ENCODE measurements around the gene ZYG11A.

The ZYG11A gene

GRCh38 chr1:52880206-52880605, 37.6 kb downstream of the ZYG11A start:
- no peak for DNase-seq

- no peak for DNase-seq
These were observed 44.9 kb downstream of the ZYG11A start for GRCh38 chr1:52887483-52887882.

GRCh38 chr1:52892424-52893215, 50.1 kb downstream of the ZYG11A start:
- no peak for DNase-seq

- DNase-seq = no peak
These were observed 56.9 kb downstream of the ZYG11A start for GRCh38 chr1:52899445-52899894.

DNA sequence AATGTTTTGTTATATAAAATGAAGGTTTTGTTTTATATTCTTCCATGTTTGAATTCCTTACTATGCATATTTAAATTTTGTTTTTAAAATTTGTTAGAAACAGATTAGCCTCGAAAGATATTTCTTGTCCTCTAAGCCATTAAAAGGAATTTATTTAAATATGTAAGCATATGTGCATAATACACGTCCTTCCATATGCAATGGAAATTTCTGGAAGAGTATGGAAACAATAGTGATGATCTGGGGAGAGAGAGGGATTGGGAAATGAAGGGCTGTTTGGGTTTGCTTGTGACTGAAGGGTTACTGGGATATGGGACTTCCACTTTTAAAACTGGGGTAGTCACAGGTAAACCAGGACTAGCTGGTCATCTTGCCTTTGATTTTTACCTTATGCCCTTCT, 57.8 kb downstream of the ZYG11A start:
- DNase-seq = no peak

GRCh38 chr1:52901384-52901783, 58.8 kb downstream of the ZYG11A start:
- no peak for DNase-seq

DNA sequence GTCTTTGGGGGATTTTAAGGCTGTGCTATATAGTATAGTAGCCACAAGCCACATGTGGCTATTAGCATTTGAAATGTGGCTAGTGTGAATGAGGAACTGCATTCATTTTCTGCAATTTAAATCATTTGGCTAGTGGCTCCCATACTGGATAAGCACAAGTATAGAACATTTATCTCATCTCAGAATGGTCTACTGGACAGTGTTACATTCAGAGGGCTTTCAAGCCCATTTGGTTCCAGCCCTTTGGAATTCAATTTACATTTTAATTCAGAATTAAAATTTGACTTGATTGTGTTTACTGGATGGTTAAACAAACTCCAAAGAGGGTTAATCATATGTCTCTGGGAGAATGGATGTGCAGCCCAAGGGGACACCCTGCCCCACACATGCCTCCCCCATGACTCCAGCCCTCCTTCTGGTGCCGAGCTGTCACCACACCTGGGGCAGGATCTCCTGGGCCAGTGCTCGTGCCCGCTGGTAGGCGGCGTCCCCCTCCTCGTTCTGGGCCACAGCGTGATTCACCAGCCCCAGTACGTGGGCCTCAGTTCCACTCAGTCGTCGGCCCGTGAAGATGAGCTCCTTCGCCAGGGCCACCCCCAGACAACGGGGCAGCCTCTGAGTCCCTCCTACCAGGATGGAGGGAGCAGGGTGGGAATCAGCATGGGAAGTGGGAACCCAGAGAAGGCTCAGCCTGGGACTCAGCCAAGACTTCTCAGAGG, 61.8 kb downstream of the ZYG11A start:
- DNase-seq = no peak

GRCh38 chr1:52904927-52905698, 62.6 kb downstream of the ZYG11A start:
- DNase-seq = no peak

GRCh38 chr1:52906135-52906603, 63.6 kb downstream of the ZYG11A start:
- no peak for DNase-seq

DNA sequence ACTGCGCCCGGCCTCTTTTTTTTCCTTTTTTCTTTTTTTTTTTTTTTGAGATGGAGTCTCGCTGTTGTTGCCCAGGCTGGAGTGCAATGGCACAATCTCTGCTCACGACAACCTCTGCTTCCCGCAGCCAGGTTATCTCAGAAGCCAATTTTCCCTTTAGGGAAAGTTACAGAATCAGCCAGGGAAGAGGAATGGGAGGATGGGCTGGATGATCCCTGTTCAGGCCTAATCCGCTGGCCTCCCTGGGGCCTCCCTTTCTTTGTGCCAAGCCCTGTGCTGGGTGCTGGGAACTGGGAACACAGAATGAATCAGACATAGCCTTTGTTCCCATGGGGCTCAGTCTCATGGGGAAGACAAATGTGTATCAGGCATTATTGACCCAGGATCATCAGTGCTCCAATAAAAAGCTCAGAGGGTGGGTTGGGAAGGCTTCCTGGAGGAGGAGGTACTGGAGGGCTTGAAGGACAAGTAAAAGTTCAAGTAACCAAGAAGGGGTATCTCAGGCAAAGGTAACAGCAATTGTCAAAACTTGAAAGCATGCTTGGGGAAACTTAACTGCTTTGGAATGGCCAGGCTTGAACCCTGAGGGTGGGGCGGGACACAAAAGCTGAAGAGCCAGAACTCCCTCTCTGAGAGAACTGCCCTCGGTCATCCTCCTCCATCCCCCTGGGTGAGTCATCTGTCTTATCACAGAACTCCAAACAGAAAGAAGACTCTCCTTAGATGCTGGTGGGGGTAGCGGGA, 64.7 kb downstream of the ZYG11A start:
- no peak for DNase-seq

- no peak for DNase-seq
These were observed 65.2 kb downstream of the ZYG11A start for GRCh38 chr1:52907812-52908153.

DNA sequence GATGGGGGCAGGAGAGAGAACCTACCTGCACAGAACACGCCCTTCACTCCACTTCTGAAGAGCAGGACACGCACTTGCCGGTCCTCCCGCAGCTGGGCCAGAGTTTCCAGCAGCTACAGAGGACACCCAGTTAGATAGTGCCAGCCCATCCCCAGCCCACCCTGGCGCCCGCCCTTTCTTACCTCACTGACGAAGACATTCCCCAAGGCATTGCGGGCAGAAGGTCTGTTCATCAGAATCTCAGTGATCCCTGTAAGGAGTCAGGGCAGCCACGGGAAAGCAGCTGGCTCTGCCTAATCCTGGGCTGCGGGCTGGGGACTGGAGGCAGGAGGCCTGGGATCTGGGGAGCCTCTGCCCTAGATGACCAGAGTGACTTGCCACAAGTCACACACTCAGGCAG, 69.0 kb downstream of the ZYG11A start:
- DNase-seq = no peak

DNA sequence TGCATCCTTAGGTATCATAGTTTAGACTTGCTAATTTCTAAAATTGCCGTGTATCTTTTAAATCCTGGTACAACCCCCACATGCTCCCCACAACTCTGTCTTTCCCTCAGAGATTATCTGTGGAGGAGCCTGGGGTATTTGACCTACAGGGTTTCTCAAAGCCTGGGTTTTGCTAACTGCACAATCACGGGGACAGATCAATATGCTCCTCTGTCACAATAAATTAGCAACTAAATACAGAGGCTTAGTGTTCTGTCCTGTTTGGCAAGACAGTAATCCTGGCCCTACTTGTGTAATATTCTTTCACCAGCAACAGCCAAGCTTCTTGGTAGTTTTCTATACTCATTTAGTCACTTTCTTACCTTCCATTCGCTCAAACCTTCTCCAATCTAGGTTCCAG, 70.5 kb downstream of the ZYG11A start:
- no peak for DNase-seq

DNA sequence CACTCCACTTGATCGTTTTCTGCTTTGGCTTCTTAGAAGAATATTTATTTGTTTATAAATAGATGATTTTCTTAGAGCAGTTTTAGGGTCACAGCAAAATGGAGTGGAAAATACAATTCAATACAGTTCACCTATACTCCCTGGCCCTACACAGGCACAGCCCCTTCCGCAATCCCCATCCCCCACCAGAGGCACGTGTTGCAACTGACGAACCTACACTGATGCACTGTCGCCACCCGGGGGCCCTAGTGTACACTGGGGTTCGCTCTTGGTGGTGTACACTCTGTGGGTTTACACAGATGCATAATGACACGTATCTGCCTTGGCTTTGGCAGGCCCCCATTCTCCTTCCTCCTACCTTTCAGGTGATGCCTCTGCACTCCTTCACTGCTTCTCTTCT, 71.0 kb downstream of the ZYG11A start:
- DNase-seq = no peak

DNA sequence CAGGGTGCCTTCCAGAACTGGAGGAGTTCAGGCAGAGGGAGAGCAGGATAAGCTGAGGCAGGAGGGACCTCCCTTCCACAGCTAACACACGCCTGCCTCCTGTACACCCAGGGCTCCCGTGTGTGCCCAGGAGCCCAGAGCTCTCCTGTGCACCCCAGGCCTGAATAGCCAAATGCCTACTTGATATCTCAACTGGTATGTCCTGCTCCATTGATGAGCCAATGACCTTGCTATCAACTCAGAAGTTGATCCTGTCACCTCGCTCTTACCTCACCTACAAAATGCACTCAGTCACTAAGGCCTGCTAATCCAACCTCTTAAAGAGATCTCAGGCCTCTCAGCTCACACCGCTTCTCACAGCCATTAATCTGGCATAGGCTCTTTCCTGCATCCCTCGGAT, 71.9 kb downstream of the ZYG11A start:
- DNase-seq = no peak

- no peak for DNase-seq
These were observed 72.8 kb downstream of the ZYG11A start for GRCh38 chr1:52915211-52915854.

- no peak for DNase-seq
These were observed 73.3 kb downstream of the ZYG11A start for GRCh38 chr1:52915855-52916220.

GRCh38 chr1:52916241-52916975, 73.8 kb downstream of the ZYG11A start:
- no peak for DNase-seq

- DNase-seq = no peak
These were observed 74.6 kb downstream of the ZYG11A start for GRCh38 chr1:52917156-52917555.

DNA sequence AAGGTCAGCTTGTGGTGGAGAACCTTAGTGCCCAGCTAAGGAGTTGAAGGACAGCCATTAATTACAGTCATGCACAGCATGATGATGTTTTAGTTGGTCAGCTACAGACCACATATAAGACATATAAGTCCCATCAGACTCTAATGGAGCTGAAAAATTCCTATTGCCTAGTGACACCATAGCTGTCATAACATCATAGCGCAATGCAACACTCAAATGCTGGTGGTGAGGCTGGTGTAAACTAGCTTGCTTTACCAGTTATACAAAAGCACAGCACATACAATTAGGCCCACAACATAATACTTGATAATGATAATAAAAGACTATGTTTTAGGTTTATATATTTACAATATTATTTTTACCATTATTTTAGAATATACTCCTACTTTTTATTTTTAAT, 75.0 kb downstream of the ZYG11A start:
- no peak for DNase-seq

GRCh38 chr1:52918201-52918600, 75.6 kb downstream of the ZYG11A start:
- no peak for DNase-seq
